Hepatocyte (in vitro differentiated cells): ENCODE measurements around the gene PCLO. TPM values are rescaled to one million over a fixed set of nuclear protein-coding genes. Genes with fewer than 3 reads are reported as not detected.

ENCODE experiments used
- DNase-seq: peaks from one replicate; pipeline ENCODE4 v3.0.0-alpha.2; 2016; ENCODE audit warnings: low spot score
- H2AFZ ChIP-seq: fragments of 200-600 bp; sonication (generic); 2 replicates; pipeline ENCODE4 v1.6.0; 2016; ENCODE audit warnings: antibody characterized with exemption, mild to moderate bottlenecking
- H3K27ac ChIP-seq: fragments of 200-600 bp; sonication (generic); 2 replicates; pipeline ENCODE4 v1.5.1; 2016; ENCODE audit warnings: mild to moderate bottlenecking
- H3K27me3 ChIP-seq: fragments of 200-600 bp; sonication (generic); 2 replicates; pipeline ENCODE4 v1.6.1; 2016
- H3K36me3 ChIP-seq: fragments of 200-600 bp; sonication (generic); replicated peaks from 2 replicates; pipeline ENCODE4 v1.5.1; 2016; ENCODE audit warnings: low read depth; ENCODE audit not compliant: insufficient read depth
- H3K4me1 ChIP-seq: fragments of 200-600 bp; sonication (generic); 2 replicates; pipeline ENCODE4 v1.5.1; 2016; ENCODE audit warnings: mild to moderate bottlenecking, moderate library complexity; ENCODE audit not compliant: insufficient read depth
- H3K4me2 ChIP-seq: fragments of 200-600 bp; sonication (generic); 2 replicates; pipeline ENCODE4 v1.6.0; 2016
- H3K4me3 ChIP-seq: fragments of 200-600 bp; sonication (generic); 2 replicates; pipeline ENCODE4 v1.5.1; 2016; ENCODE audit warnings: mild to moderate bottlenecking
- H3K79me2 ChIP-seq: fragments of 200-600 bp; sonication (generic); 2 replicates; pipeline ENCODE4 v1.6.0; 2017; ENCODE audit warnings: mild to moderate bottlenecking
- H3K9me2 ChIP-seq: fragments of 200-600 bp; sonication (generic); replicated peaks from 2 replicates; pipeline ENCODE4 v1.6.0; 2017; ENCODE audit warnings: mild to moderate bottlenecking; ENCODE audit not compliant: insufficient read depth
- H3K9me3 ChIP-seq: fragments of 200-600 bp; sonication (generic); 2 replicates; pipeline ENCODE4 v1.5.1; 2016; ENCODE audit warnings: low read depth, mild to moderate bottlenecking
- H4K20me1 ChIP-seq: fragments of 200-600 bp; sonication (generic); 2 replicates; pipeline ENCODE4 v1.6.0; 2016; ENCODE audit warnings: mild to moderate bottlenecking; ENCODE audit not compliant: insufficient read depth, poor library complexity, severe bottlenecking
- CTCF ChIP-seq: fragments of 200-600 bp; sonication (generic); IDR thresholded peaks from 2 replicates; pipeline ENCODE4 v1.5.1; 2016; ENCODE audit warnings: antibody characterized with exemption, mild to moderate bottlenecking; ENCODE audit not compliant: poor library complexity
- EZH2 ChIP-seq: fragments of 200-600 bp; sonication (generic); IDR thresholded peaks from 2 replicates; pipeline ENCODE4 v1.6.1; 2016; ENCODE audit warnings: antibody characterized with exemption, mild to moderate bottlenecking, borderline replicate concordance
- EZH2phosphoT487 ChIP-seq: fragments of 200-600 bp; sonication (generic); IDR thresholded peaks from one replicate; pipeline ENCODE4 v1.6.1; 2018; ENCODE audit warnings: antibody characterized with exemption, mild to moderate bottlenecking, low read depth, moderate library complexity; ENCODE audit not compliant: unreplicated experiment, severe bottlenecking
- WGBS: methylation state at CpG from one replicate; pipeline ENCODE4 v1.1.6; 2016; ENCODE audit warnings: low lambda C conversion rate; ENCODE audit errors: missing lambda C conversion rate; 5-methylcytosine and 5-hydroxymethylcytosine counted together
- polyA plus RNA-seq: library from polyadenylated mRNA; unstranded; fragments of >200 nt; fragmentation: Nextera tagmentation; extraction: Ambion mirVana; gene quantifications from 2 replicates; pipeline ENCODE4 v1.2.1, GENCODE V29; 2016
- total RNA-seq: library from RNA; depleted of rRNA; stranded (reverse); fragments of >200 nt; gene quantifications from 2 replicates; pipeline ENCODE4 v1.2.3, GENCODE V29; 2014

Gene PCLO
- total and polyA plus RNA-seq, 2 experiments from 2014 or later = 1.3 to 8.1 TPM

GRCh38 chr7:83109352-83109751, 53.3 kb downstream of the PCLO start:
- Histone ChIP-seq H3K36me3 (no peaks in the 10 kb centered on the region), H3K4me3 (no peak overlapping the region), H3K4me2 (no peak overlapping the region), H3K27ac (no peak overlapping the region), H3K4me1 (no peaks in the 10 kb centered on the region), H2AFZ (no peak overlapping the region), H3K27me3 (no peaks in the 10 kb centered on the region), H3K9me3 (no peaks in the 10 kb centered on the region), H3K79me2 (no peaks in the 10 kb centered on the region), H3K9me2 (no peaks in the 10 kb centered on the region), H4K20me1 (no peaks in the 10 kb centered on the region)
- DNase-seq = no peak
- WGBS = 82% methylated on average over 2 of the region's 2 CpGs
- TF ChIP-seq EZH2phosphoT487 (no peak), CTCF (no peak), EZH2 (no peak)

- Histone ChIP-seq H3K4me2 (no peak overlapping the region), H3K27me3 (no peaks in the 10 kb centered on the region), H4K20me1 (no peaks in the 10 kb centered on the region), H3K36me3 (no peaks in the 10 kb centered on the region), H3K4me1 (no peaks in the 10 kb centered on the region), H3K27ac (no peak overlapping the region), H3K79me2 (no peaks in the 10 kb centered on the region), H2AFZ (no peak overlapping the region), H3K9me2 (no peaks in the 10 kb centered on the region), H3K9me3 (no peaks in the 10 kb centered on the region), H3K4me3 (no peak overlapping the region)
- no peak for DNase-seq
- 46% methylated on average over 2 of the region's 2 CpGs for WGBS
- TF ChIP-seq EZH2 = no peak
Observed at GRCh38 chr7:83105948-83106347, 56.7 kb downstream of the PCLO start.

GRCh38 chr7:83105063-83105462, 57.6 kb downstream of the PCLO start:
- 91% methylated on average over 1 of the region's 1 CpG for WGBS
- no peak overlapping the region for H3K27ac ChIP-seq

GRCh38 chr7:83101530-83101929, 61.2 kb downstream of the PCLO start:
- no peak overlapping the region for H3K4me2 ChIP-seq
- H3K9me2 ChIP-seq = no peaks in the 10 kb centered on the region
- H4K20me1 ChIP-seq = no peaks in the 10 kb centered on the region
- no peak for TF ChIP-seq EZH2
- no peak for TF ChIP-seq CTCF
- TF ChIP-seq EZH2phosphoT487 = no peak
- no peak for DNase-seq
- H3K4me1 ChIP-seq = no peaks in the 10 kb centered on the region
- no peaks in the 10 kb centered on the region for H3K79me2 ChIP-seq
- no peak overlapping the region for H3K4me3 ChIP-seq
- no peaks in the 10 kb centered on the region for H3K27me3 ChIP-seq
- 90% methylated on average over 3 of the region's 3 CpGs for WGBS
- H2AFZ ChIP-seq = no peak overlapping the region
- no peaks in the 10 kb centered on the region for H3K9me3 ChIP-seq
- H3K27ac ChIP-seq = no peak overlapping the region
- no peaks in the 10 kb centered on the region for H3K36me3 ChIP-seq

More at GRCh38 chr7:83105063-83105462, 57.6 kb downstream of the PCLO start:
- H3K4me3 ChIP-seq = no peak overlapping the region
- H3K9me2 ChIP-seq = no peaks in the 10 kb centered on the region
- H3K4me1 ChIP-seq = no peaks in the 10 kb centered on the region
- H3K79me2 ChIP-seq = no peaks in the 10 kb centered on the region
- no peak overlapping the region for H2AFZ ChIP-seq
- no peaks in the 10 kb centered on the region for H4K20me1 ChIP-seq
- no peaks in the 10 kb centered on the region for H3K36me3 ChIP-seq
- no peaks in the 10 kb centered on the region for H3K9me3 ChIP-seq
- TF ChIP-seq EZH2 (no peak), CTCF (no peak), EZH2phosphoT487 (no peak)
- no peak overlapping the region for H3K4me2 ChIP-seq
- H3K27me3 ChIP-seq = no peaks in the 10 kb centered on the region
- no peak for DNase-seq
